22Rv1 (cell line): ENCODE measurements around the gene DDHD1.

Source experiments
- ZFX ChIP-seq: fragments of 450-650 bp; IDR thresholded peaks from 2 replicates; pipeline ENCODE4 v1.6.1; 2017; ENCODE audit warnings: antibody characterized with exemption, borderline replicate concordance
- TF ChIP-seq, protein P1 (sequence below): fragments of 450-650 bp; IDR thresholded peaks from 2 replicates; pipeline ENCODE4 v1.5.1; 2017; ENCODE audit warnings: mild to moderate bottlenecking

GRCh38 chr14:53186532-53186931 lies 33.4 kb upstream of the DDHD1 start:
- TF ChIP-seq, protein P1, sequence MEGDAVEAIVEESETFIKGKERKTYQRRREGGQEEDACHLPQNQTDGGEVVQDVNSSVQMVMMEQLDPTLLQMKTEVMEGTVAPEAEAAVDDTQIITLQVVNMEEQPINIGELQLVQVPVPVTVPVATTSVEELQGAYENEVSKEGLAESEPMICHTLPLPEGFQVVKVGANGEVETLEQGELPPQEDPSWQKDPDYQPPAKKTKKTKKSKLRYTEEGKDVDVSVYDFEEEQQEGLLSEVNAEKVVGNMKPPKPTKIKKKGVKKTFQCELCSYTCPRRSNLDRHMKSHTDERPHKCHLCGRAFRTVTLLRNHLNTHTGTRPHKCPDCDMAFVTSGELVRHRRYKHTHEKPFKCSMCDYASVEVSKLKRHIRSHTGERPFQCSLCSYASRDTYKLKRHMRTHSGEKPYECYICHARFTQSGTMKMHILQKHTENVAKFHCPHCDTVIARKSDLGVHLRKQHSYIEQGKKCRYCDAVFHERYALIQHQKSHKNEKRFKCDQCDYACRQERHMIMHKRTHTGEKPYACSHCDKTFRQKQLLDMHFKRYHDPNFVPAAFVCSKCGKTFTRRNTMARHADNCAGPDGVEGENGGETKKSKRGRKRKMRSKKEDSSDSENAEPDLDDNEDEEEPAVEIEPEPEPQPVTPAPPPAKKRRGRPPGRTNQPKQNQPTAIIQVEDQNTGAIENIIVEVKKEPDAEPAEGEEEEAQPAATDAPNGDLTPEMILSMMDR, result no peak
- no peak for TF ChIP-seq ZFX
